ENCODE data around the gene WWTR1. TPM values are rescaled to one million over a fixed set of nuclear protein-coding genes. Genes with fewer than 3 reads are reported as not detected.

Gene WWTR1
- total RNA-seq, 1 donor from 2014 or later: 34.4 TPM

DNA sequence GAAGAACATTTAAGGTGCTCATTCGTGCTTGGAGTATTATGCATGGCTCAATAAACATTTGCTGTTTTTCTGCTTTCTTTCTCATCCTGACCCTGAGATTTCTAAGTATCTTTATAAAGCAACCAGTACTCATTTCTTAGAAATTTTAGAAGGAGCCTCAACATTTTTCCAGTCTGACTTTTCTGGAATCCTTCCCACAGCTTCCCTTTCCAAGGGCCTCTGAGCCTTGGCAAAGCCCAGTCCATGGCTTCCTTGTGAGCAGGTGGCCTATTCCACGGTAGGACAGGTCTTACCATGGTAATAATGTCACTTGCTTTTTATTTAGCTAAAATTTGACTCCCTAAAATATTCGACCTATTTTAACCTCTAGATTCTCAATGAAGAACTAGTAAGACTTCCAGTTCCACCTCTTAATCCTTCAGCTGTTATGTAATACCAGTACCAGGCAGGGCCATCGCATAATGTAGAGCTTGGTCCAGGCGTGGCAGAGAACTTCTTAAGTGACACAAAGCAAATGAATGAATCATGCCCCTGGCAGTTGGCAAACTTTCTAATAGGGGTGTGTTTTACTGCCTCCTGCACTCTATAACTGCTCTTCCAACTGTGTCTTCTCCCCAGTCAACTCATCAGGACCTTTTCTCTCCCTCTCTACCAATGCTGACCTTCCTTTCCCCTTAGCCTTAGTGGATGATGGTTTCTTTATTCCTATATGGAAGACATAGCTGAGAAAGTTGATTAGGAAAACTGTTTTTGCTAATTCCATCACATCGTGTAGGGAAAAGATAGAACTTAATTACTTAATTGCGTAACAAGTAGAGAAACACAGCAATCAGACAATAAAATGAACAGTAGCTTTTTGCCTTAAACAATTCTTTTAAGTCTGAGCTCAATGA lies 184.2 kb downstream of the WWTR1 start:
- Histone ChIP-seq H3K4me3 (ENCODE audit: low read length in 3 of 3) (no peak overlapping the region), H3K9me3 (ENCODE audit: control insufficient read depth in 3 of 3, low read length in 3 of 3) (no peaks in the 10 kb centered on the region), H3K36me3 (ENCODE audit: control insufficient read depth in 3 of 3, insufficient read depth in 3 of 3, low read length in 3 of 3) (no peaks in the 10 kb centered on the region), H3K9ac (ENCODE audit: low read depth in 1 of 3, low read length in 3 of 3) (no peak overlapping the region), H3K27me3 (ENCODE audit: control insufficient read depth in 3 of 3, insufficient read depth in 3 of 3, low read length in 3 of 3) (no peaks in the 10 kb centered on the region), H3K27ac (ENCODE audit: low read depth, low read length) (peak overlapping the region; percentile 54), H3K4me1 (ENCODE audit: control insufficient read depth in 3 of 3, insufficient read depth in 3 of 3, low read length in 3 of 3) (peaks cover 19 to 41% (median 34%) of the 10 kb centered on the region in 3 donors)

DNA sequence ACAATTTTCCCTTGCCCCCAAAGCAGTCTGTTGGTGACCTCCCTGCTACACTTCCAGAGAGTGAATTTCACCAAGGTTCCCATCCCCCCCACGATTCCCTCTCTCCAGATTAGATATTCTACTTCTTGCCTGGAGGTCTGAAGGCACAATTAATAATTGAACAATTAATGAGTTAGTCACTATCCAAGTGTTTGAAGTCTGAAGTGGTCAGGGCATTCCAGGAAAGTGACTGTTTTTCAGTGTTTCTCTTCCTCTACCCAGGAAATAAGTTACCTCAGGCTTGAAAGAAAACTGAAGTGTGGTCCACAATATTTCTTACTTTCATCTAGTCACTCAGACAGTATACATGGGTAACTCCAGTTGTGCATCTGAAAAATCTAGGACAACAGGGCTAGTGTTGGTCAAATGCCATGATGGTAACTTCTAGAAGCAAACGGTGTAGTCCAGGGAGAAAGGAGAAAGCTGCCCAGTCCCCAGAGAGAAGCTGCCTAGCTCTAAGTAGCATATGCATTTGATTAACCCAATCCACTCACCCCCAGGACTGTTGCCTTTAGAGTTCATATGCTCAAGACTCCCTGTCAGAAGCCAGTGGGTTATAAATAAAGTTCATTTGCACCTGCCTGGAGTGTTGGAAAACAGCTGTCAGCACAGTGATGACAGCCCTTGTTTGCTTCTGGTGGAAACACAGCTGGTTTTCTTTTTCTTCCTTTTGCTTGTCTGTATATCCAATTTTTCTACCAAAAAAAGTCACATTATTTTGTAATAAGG lies 185.6 kb downstream of the WWTR1 start:
- H3K27me3 ChIP-seq (ENCODE audit: control insufficient read depth in 3 of 3, insufficient read depth in 3 of 3, low read length in 3 of 3): no peaks in the 10 kb centered on the region
- H3K9ac ChIP-seq (ENCODE audit: low read depth in 1 of 3, low read length in 3 of 3): no peak overlapping the region
- no peaks in the 10 kb centered on the region for H3K9me3 ChIP-seq (ENCODE audit: control insufficient read depth in 3 of 3, low read length in 3 of 3)
- H3K4me3 ChIP-seq (ENCODE audit: low read length in 3 of 3): no peak overlapping the region
- peak overlapping the region; percentile 37 for H3K27ac ChIP-seq (ENCODE audit: low read depth, low read length)
- peaks cover 19 to 41% (median 34%) of the 10 kb centered on the region in 3 donors for H3K4me1 ChIP-seq (ENCODE audit: control insufficient read depth in 3 of 3, insufficient read depth in 3 of 3, low read length in 3 of 3)
- H3K36me3 ChIP-seq (ENCODE audit: control insufficient read depth in 3 of 3, insufficient read depth in 3 of 3, low read length in 3 of 3): no peaks in the 10 kb centered on the region

DNA sequence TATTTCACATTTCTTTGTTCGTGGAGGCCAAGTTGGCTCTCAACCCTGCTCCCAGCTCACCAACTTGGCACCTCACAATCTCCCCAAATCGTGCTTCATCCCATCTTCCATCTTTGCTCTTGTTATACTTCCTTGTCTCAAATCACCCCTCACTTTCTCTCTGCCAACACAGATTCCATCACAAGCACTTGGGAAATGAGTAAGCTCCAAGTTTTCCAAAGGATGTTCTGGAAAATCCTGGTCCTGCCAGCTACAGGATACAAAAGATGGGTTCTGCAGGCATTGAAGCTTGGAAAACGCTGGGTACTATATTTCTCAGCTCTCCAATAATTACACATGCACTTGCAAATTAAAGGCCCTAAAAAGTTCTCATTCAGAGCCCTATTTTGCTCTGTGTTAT lies 187.4 kb downstream of the WWTR1 start:
- Histone ChIP-seq H3K27ac (ENCODE audit: low read depth, low read length) (no peak overlapping the region), H3K9ac (ENCODE audit: low read depth in 1 of 3, low read length in 3 of 3) (no peak overlapping the region), H3K9me3 (ENCODE audit: control insufficient read depth in 3 of 3, low read length in 3 of 3) (no peaks in the 10 kb centered on the region), H3K27me3 (ENCODE audit: control insufficient read depth in 3 of 3, insufficient read depth in 3 of 3, low read length in 3 of 3) (no peaks in the 10 kb centered on the region), H3K4me3 (ENCODE audit: low read length in 3 of 3) (no peak overlapping the region), H3K36me3 (ENCODE audit: control insufficient read depth in 3 of 3, insufficient read depth in 3 of 3, low read length in 3 of 3) (no peaks in the 10 kb centered on the region), H3K4me1 (ENCODE audit: control insufficient read depth in 3 of 3, insufficient read depth in 3 of 3, low read length in 3 of 3) (peaks cover 17 to 42% (median 36%) of the 10 kb centered on the region in 3 donors)

DNA sequence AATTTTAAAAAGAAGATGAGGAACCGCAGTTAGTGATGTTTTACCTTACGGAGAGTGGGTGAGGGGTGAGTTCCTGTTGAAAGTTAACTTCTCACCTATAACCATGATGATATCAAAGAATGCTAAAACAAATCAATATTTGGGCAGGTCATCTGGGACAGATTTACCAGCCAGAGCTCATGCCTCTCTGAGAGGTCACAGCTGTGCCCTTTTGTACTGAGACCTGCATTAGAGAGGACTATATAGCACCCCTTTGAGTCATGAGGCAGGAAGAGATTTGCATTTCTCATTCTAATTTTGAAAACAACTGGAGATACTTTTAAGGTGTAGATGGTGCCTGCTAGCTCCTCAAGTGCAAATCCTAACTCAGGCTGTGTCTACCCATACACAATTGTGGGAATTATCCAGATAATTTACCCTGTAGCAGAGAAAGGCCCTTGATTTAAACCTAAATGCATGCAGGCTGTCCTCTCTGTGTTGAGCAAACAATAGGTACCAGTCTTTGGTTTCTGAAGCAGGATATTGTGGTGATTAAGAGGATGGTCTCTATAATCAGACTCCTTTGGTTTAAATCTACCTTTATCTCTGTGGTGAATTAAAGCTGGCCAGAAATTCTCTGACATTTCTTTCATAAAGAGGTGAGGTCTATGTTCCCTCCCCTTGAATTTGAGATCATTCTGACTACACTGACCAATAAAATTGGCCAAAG lies 189.2 kb downstream of the WWTR1 start:
- Histone ChIP-seq H3K9me3 (ENCODE audit: control insufficient read depth in 3 of 3, low read length in 3 of 3) (no peaks in the 10 kb centered on the region), H3K27me3 (ENCODE audit: control insufficient read depth in 3 of 3, insufficient read depth in 3 of 3, low read length in 3 of 3) (no peaks in the 10 kb centered on the region), H3K4me1 (ENCODE audit: control insufficient read depth in 3 of 3, insufficient read depth in 3 of 3, low read length in 3 of 3) (peaks cover 14 to 25% (median 20%) of the 10 kb centered on the region in 3 donors), H3K9ac (ENCODE audit: low read depth in 1 of 3, low read length in 3 of 3) (no peak overlapping the region), H3K4me3 (ENCODE audit: low read length in 3 of 3) (no peak overlapping the region), H3K36me3 (ENCODE audit: control insufficient read depth in 3 of 3, insufficient read depth in 3 of 3, low read length in 3 of 3) (no peaks in the 10 kb centered on the region), H3K27ac (ENCODE audit: low read depth, low read length) (no peak overlapping the region)

Small RNA genes lying within 50 kb of the gene (small RNA-seq; reads per million reads assigned to genes)
- gene RNU6-1098P: not detected

Other genes starting within 250 kb of the WWTR1 start
- not detected for gene TM4SF4, start 183.3 kb downstream of the WWTR1 start, total RNA-seq
- 22.4 TPM for gene COMMD2, start 94.5 kb upstream of the WWTR1 start, total RNA-seq
- gene ANKUB1, start 134.5 kb upstream of the WWTR1 start, total RNA-seq: not detected
- gene RNF13, start 155.2 kb upstream of the WWTR1 start, total RNA-seq: 98.6 TPM